K562 (cell line): ENCODE data around the gene LRRC8C. TPM values are rescaled to one million over a fixed set of nuclear protein-coding genes. Genes with fewer than 3 reads are reported as not detected.

Experiments used
- ATAC-seq: fragments of 200-7000 bp; cut with Tn5 transposase; 3 replicates; pipeline ENCODE4 v1.9.1; 2020; ENCODE audit warnings: moderate library complexity
- BruUV-seq: library from RNA; stranded (reverse); fragments of 400-500 nt; replicated peaks from 2 replicates; lab custom pipeline; 2021; lab: Mats Ljungman, UMichigan
- CTCF ChIA-PET: fragments of 300-600 bp; formaldehyde crosslinking; extraction: SDS; loops from one replicate; lab custom pipeline; 2021; ENCODE audit warnings: low intra/inter-chr PET ratio; lab: Yijun Ruan, JAX
- POLR2A ChIA-PET: fragments of 300-600, 350-650 bp; sonication (Branson Sonifier 250); formaldehyde crosslinking; extraction: SDS; loops from one replicate; lab custom pipeline; 2021; ENCODE audit warnings: antibody characterized with exemption, inconsistent platforms; lab: Yijun Ruan, JAX
- DNase-seq, 4 experiments: peaks; one replicate each; pipeline versions ENCODE4 v3.0.0 to v3.0.0-alpha.2; 2011 to 2018; ENCODE audit warnings: low spot score in 3 of 4, mixed read lengths in 3 of 4; ENCODE audit errors: extremely low read depth in 1 of 4
- FAIRE-seq: peaks from 2 replicates; lab custom pipeline; 2011; peaks lifted over from hg19 to GRCh38; lab: Jason Lieb, UNC
- H2AFZ ChIP-seq: 2 replicates; pipeline ENCODE4 v1.6.0; 2011; ENCODE audit warnings: low read depth, low read length, control low read depth, inconsistent platforms
- H3K27ac ChIP-seq: fragments of 200-600 bp; 3 replicates; pipeline ENCODE4 v1.8.0; 2011; ENCODE audit warnings: low read depth, mild to moderate bottlenecking, control low read depth, inconsistent platforms, low read length, moderate library complexity, mixed read lengths; ENCODE audit errors: extremely low read depth
- H3K27me3 ChIP-seq, 2 experiments: fragments of 300-600 bp in 1 of 2; 2 replicates in 1 of 2; 3 replicates in 1 of 2; pipeline versions ENCODE4 v1.6.0 to v1.8.0; 2011; ENCODE audit warnings: inconsistent platforms in 2 of 2, low read length in 2 of 2, mild to moderate bottlenecking in 1 of 2, mixed read lengths in 1 of 2, moderate library complexity in 1 of 2; ENCODE audit not compliant: control insufficient read depth in 2 of 2, insufficient read depth in 2 of 2
- H3K36me3 ChIP-seq: fragments of 300-600 bp; 3 replicates; pipeline ENCODE4 v1.8.0; 2011; ENCODE audit warnings: mild to moderate bottlenecking, low read length, inconsistent platforms; ENCODE audit not compliant: control insufficient read depth, insufficient read depth
- H3K4me1 ChIP-seq, 2 experiments: fragments of 200-600 bp in 1 of 2; replicated peaks in 1 of 2; 2 replicates in 1 of 2; 3 replicates in 1 of 2; pipeline versions ENCODE4 v1.5.1 to v1.8.0; 2011; ENCODE audit warnings: inconsistent platforms in 2 of 2, low read length in 2 of 2, mild to moderate bottlenecking in 1 of 2, mixed read lengths in 1 of 2, moderate library complexity in 1 of 2; ENCODE audit not compliant: control insufficient read depth in 2 of 2, insufficient read depth in 2 of 2
- H3K4me2 ChIP-seq: 2 replicates; pipeline ENCODE4 v1.6.1; 2011; ENCODE audit warnings: low read length, control low read depth, inconsistent platforms, mixed read lengths; ENCODE audit not compliant: insufficient read depth
- H3K4me3 ChIP-seq: fragments of 200-600 bp; sonication (generic), shearing (Covaris generic); 2 replicates; pipeline ENCODE4 v1.5.1; 2016; ENCODE audit warnings: control low read depth, inconsistent platforms
- H3K79me2 ChIP-seq: fragments of 200-600 bp; 3 replicates; pipeline ENCODE4 v1.8.0; 2011; ENCODE audit warnings: low read length, inconsistent platforms; ENCODE audit not compliant: control insufficient read depth, insufficient read depth
- H3K9ac ChIP-seq, 2 experiments: 2 replicates each; pipeline versions ENCODE4 v1.6.0 to v1.6.1; 2011; ENCODE audit warnings: low read depth in 2 of 2, low read length in 2 of 2, control low read depth in 1 of 2, inconsistent platforms in 1 of 2, mild to moderate bottlenecking in 1 of 2, mixed read lengths in 1 of 2; ENCODE audit not compliant: insufficient read depth in 1 of 2
- H3K9me1 ChIP-seq: one replicate; pipeline ENCODE4 v1.6.0; 2011; ENCODE audit warnings: inconsistent platforms, mild to moderate bottlenecking, low read length, moderate library complexity; ENCODE audit not compliant: control insufficient read depth, insufficient read depth
- H3K9me3 ChIP-seq: replicated peaks from 2 replicates; pipeline ENCODE4 v1.5.1; 2011; ENCODE audit warnings: low read depth, low read length, inconsistent platforms; ENCODE audit not compliant: control insufficient read depth, insufficient read depth
- H4K20me1 ChIP-seq: replicated peaks from 2 replicates; pipeline ENCODE4 v1.6.1; 2011; ENCODE audit warnings: low read length, inconsistent platforms, mixed read lengths; ENCODE audit not compliant: control insufficient read depth, insufficient read depth
- ATF1 ChIP-seq, 2 experiments: fragments of 450-650 bp in 1 of 2; IDR thresholded peaks; 2 replicates each; pipeline ENCODE4 v1.6.1; 2016; ENCODE audit warnings: missing compliant biosample characterization in 1 of 2, missing genetic modification characterization in 1 of 2
- BDP1 ChIP-seq: IDR thresholded peaks from 3 replicates; pipeline ENCODE4 v1.6.1; 2011; ENCODE audit not compliant: insufficient read length, insufficient read depth
- BRCA1 ChIP-seq, 2 experiments: fragments of 450-650 bp in 1 of 2; sonication (generic) in 1 of 2; formaldehyde crosslinking in 1 of 2; IDR thresholded peaks; 2 replicates each; pipeline versions ENCODE4 v1.5.0 to v1.6.1; 2017 to 2020; ENCODE audit warnings: mild to moderate bottlenecking in 1 of 2, missing genetic modification reagents in 1 of 2
- CBFA2T2 ChIP-seq: fragments of 450-650 bp; conservative IDR thresholded peaks from 2 replicates; pipeline ENCODE4 v1.6.1; 2017; ENCODE audit warnings: mild to moderate bottlenecking
- CLOCK ChIP-seq: fragments of 250-450 bp; sonication (Bioruptor Pico); IDR thresholded peaks from 2 replicates; pipeline ENCODE4 v1.4.0; 2020; ENCODE audit warnings: mild to moderate bottlenecking, moderate library complexity, borderline replicate concordance
- GABPB1 ChIP-seq: sonication (generic); formaldehyde crosslinking; IDR thresholded peaks from 2 replicates; pipeline ENCODE4 v1.8.0; 2022; ENCODE audit warnings: mild to moderate bottlenecking, missing genetic modification reagents
- HIVEP1 ChIP-seq: fragments of 250-450 bp; sonication (Bioruptor Pico); IDR thresholded peaks from 2 replicates; pipeline ENCODE4 v1.4.0; 2020; ENCODE audit warnings: mild to moderate bottlenecking
- HMG20A ChIP-seq: fragments of 450-650 bp; formaldehyde crosslinking; conservative IDR thresholded peaks from 2 replicates; pipeline ENCODE4 v1.4.0; 2020; ENCODE audit warnings: mild to moderate bottlenecking, mixed read lengths
- NUFIP1 ChIP-seq: fragments of 450-650 bp; IDR thresholded peaks from 2 replicates; pipeline ENCODE4 v1.6.1; 2018; ENCODE audit not compliant: partially characterized antibody
- SMAD3 ChIP-seq: fragments of 450-650 bp; formaldehyde crosslinking; conservative IDR thresholded peaks from 2 replicates; pipeline ENCODE4 v1.4.0; 2020; ENCODE audit warnings: mild to moderate bottlenecking
- ZNF263 ChIP-seq: sonication (generic); formaldehyde crosslinking; IDR thresholded peaks from 2 replicates; pipeline ENCODE4 v1.8.0; 2022; ENCODE audit warnings: mild to moderate bottlenecking, missing genetic modification reagents, borderline replicate concordance
- ZNF584 ChIP-seq: fragments of 200-800 bp; sonication (Bioruptor generic); IDR thresholded peaks from 2 replicates; pipeline ENCODE4 v1.6.1; 2016; ENCODE audit warnings: low read depth, mild to moderate bottlenecking, missing genetic modification characterization, missing compliant biosample characterization
- WGBS: fragments of 100-300 bp; shearing (Covaris generic); methylation state at CpG from one replicate; pipeline ENCODE4 v1.1.6; 2016; ENCODE audit warnings: low coverage, mixed read lengths; ENCODE audit not compliant: insufficient coverage; ENCODE audit errors: missing lambda C conversion rate; 5-methylcytosine and 5-hydroxymethylcytosine counted together
- in situ Hi-C: fragments of 300-500 bp; cut with MboI; formaldehyde crosslinking; loops from 4 replicates; pipeline ENCODE4 v1.15.0; 2018; ENCODE audit warnings: inconsistent platforms, mixed read lengths
- intact Hi-C: fragments of 100-400 bp; cut with micrococcal nuclease; formaldehyde crosslinking; loops from 2 replicates; pipeline ENCODE4 v1.14.2; 2022
- polyA plus RNA-seq, 8 experiments: library from polyadenylated mRNA; depleted of rRNA in 4 of 8; stranded (reverse) in 5 of 8; unstranded in 3 of 8; fragments of >200 nt; fragmentation: Nextera tagmentation in 2 of 8; fragmentation: Illumina TruSeq in 1 of 8; extraction: Ambion mirVana in 2 of 8; extraction: Trizol in 1 of 8; gene quantifications; 2 replicates each; pipeline versions ENCODE4 v1.2.1 to v1.2.3, GENCODE V29; 2011 to 2014; ENCODE audit warnings: inconsistent platforms in 1 of 8, missing spikeins in 1 of 8
- total RNA-seq, 7 experiments: library from RNA; depleted of rRNA in 6 of 7; stranded (reverse); fragments of >200 nt in 6 of 7; fragmentation: Illumina TruSeq in 2 of 7; extraction: Trizol in 2 of 7; gene quantifications; 2 replicates each; pipeline versions ENCODE4 v1.2.1 to v1.2.3, GENCODE V29; 2011 to 2021; ENCODE audit warnings: low replicate concordance in 1 of 7
- TF ChIP-seq, protein P1 (sequence below): fragments of 450-650 bp; formaldehyde crosslinking; IDR thresholded peaks from 2 replicates; pipeline ENCODE4 v1.4.0; 2020; ENCODE audit warnings: mild to moderate bottlenecking, moderate library complexity
- TF ChIP-seq, protein P2 (sequence below): fragments of 250-450 bp; sonication (Bioruptor Pico); IDR thresholded peaks from 2 replicates; pipeline ENCODE4 v1.6.1; 2021; ENCODE audit warnings: mild to moderate bottlenecking
- TF ChIP-seq, protein P3 (sequence below): sonication (generic); formaldehyde crosslinking; IDR thresholded peaks from 2 replicates; pipeline ENCODE4 v1.8.1; 2022; ENCODE audit warnings: missing genetic modification reagents

Gene LRRC8C
- total and polyA plus RNA-seq, 9 of the 15 experiments (the other 6 are each of a cell fraction or from before 2014, with no cell fraction given): 1.00 to 12.5 (median 4.5) TPM

- H3K4me1 ChIP-seq: peaks cover 0 to 12% of the 10 kb centered on the region in 2 experiments; a peak in 2 of 5 replicates
- H3K9ac ChIP-seq: no peak overlapping the region
- CTCF ChIA-PET: no interaction called here
- H3K4me2 ChIP-seq: no peak overlapping the region
- DNase-seq: no peak
- no peak for FAIRE-seq
- no peak for ATAC-seq
- no peak overlapping the region for H3K27ac ChIP-seq
- H3K4me3 ChIP-seq: no peak overlapping the region
- BruUV-seq: no TSS peak
- intact Hi-C loops: no loop called here
- no peaks in the 10 kb centered on the region for H3K36me3 ChIP-seq
- no peaks in the 10 kb centered on the region for H4K20me1 ChIP-seq
- in situ Hi-C loops: loop anchor here (10.0 kb wide), 1 partner anchor 639 kb away; no protein-coding TSS in a partner anchor
- no peaks in the 10 kb centered on the region for H3K9me1 ChIP-seq
- WGBS: 27% methylated on average over 7 of the region's 7 CpGs
- no peaks in the 10 kb centered on the region for H3K9me3 ChIP-seq
- H3K79me2 ChIP-seq: no peaks in the 10 kb centered on the region
- TF ChIP-seq, protein P1, sequence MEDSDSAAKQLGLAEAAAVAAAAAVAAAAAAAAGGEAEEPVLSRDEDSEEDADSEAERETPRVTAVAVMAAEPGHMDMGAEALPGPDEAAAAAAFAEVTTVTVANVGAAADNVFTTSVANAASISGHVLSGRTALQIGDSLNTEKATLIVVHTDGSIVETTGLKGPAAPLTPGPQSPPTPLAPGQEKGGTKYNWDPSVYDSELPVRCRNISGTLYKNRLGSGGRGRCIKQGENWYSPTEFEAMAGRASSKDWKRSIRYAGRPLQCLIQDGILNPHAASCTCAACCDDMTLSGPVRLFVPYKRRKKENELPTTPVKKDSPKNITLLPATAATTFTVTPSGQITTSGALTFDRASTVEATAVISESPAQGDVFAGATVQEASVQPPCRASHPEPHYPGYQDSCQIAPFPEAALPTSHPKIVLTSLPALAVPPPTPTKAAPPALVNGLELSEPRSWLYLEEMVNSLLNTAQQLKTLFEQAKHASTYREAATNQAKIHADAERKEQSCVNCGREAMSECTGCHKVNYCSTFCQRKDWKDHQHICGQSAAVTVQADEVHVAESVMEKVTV (CRISPR knock-in tag): no peak
- TF ChIP-seq NUFIP1 (no peak), GABPB1 (CRISPR knock-in tag) (no peak), CBFA2T2 (no peak), HMG20A (no peak), BDP1 (no peak), SMAD3 (no peak), HIVEP1 (CRISPR knock-in tag) (no peak), CLOCK (CRISPR knock-in tag) (no peak), ATF1 (CRISPR knock-in tag; IDR thresholded peaks at IDR 0.05) (no peak), ATF1 (tag; IDR thresholded peaks at IDR 0.05) (no peak), ZNF584 (no peak), ZNF263 (no peak), BRCA1 (IDR thresholded peaks at IDR 0.05) (no peak), BRCA1 (CRISPR knock-in tag; IDR thresholded peaks at IDR 0.05) (no peak)
- TF ChIP-seq, protein P2, sequence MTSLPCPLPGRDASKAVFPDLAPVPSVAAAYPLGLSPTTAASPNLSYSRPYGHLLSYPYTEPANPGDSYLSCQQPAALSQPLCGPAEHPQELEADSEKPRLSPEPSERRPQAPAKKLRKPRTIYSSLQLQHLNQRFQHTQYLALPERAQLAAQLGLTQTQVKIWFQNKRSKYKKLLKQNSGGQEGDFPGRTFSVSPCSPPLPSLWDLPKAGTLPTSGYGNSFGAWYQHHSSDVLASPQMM: no peak
- TF ChIP-seq, protein P3, sequence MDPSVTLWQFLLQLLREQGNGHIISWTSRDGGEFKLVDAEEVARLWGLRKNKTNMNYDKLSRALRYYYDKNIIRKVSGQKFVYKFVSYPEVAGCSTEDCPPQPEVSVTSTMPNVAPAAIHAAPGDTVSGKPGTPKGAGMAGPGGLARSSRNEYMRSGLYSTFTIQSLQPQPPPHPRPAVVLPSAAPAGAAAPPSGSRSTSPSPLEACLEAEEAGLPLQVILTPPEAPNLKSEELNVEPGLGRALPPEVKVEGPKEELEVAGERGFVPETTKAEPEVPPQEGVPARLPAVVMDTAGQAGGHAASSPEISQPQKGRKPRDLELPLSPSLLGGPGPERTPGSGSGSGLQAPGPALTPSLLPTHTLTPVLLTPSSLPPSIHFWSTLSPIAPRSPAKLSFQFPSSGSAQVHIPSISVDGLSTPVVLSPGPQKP (CRISPR knock-in tag): no peak
- POLR2A ChIA-PET: interaction anchor here (0.6 to 1.8 kb wide), 3 partner anchors 12 to 132 kb away, joined by 3 to 8 read pairs (median 5); no protein-coding TSS in a partner anchor
- H2AFZ ChIP-seq: 0 out of 2 replicates have a peak overlapping the region, but pooled peaks have one; percentile 51
- H3K27me3 ChIP-seq: no peaks in the 10 kb centered on the region
Measured at GRCh38 chr1:89613928-89614327, 19.0 kb upstream of the LRRC8C start.
